Germinal center (tissue), 1 donor: ENCODE measurements around the gene ZKSCAN2.

Experiments
- DNase-seq: peaks from one replicate; pipeline ENCODE4 v3.0.0; 2012; ENCODE audit warnings: mixed read lengths, low spot score

The ZKSCAN2 gene

DNA sequence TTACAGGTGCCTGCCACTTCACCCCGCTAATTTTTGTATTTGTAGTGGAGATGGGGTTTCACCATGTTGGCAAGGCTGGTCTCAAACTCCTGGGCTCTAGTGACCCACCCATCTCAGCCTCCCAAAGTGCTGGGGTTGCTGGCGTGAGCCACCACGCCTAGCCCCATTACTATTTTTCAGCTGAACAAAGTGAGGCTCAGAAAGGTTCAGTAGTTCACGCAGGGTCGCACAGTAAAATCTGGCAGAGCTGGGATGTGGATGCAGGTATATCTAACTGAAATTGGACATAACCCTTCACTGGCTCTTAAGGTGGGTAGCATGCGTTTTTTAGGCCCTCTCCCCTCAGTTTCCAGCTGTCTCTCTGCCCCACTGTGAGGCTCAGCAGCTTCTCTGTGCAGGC, 33.7 kb downstream of the ZKSCAN2 start:
- DNase-seq: no peak

- no peak for DNase-seq
These were observed 34.7 kb downstream of the ZKSCAN2 start for GRCh38 chr16:25222959-25223358.

DNA sequence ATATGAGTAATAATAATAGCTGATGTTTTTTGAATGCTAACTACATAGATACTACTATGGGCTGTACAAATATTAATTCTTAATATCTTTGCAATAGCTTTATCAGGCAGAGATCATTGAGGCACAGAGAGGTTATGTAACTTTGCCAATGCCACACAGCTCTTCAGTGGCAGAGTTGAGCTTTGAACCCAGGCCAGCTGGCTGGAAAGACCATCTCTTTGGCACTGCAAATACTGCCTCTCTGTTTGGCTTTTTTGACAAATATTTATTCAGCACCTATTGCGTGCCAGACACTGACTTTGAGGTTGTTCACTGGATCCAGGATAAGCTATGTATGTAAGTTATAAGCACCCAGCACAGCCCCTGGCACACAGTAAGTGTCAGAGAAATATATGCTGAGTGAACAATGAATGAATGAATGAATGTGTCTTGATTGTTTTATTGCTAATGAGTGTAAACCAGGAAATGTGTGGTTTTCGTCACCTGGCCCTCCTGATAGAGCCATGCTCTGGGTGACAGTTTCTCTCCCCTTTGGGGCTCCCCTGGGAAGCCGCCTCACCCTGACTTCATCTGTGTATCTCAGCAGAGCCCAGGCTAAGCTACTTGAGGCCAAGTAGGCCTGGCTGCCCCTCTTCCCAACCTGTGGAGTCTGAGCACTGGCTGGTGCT, 38.4 kb downstream of the ZKSCAN2 start:
- DNase-seq: no peak

- DNase-seq: no peak
These were observed 39.7 kb downstream of the ZKSCAN2 start for GRCh38 chr16:25217921-25218320.

DNA sequence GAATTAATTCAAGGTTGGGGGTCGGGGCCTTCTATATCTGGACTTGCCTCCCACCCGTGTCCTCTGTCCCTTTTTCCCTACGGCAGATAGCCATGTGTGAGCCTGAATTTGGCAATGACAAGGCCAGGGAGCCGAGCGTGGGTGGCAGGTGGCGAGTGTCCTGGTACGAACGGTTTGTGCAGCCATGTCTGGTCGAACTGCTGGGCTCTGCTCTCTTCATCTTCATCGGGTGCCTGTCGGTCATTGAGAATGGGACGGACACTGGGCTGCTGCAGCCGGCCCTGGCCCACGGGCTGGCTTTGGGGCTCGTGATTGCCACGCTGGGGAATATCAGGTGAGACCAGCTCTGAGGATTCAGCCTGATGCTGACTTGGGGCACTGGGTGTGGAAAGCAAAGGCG, 40.5 kb downstream of the ZKSCAN2 start:
- no peak for DNase-seq

DNA sequence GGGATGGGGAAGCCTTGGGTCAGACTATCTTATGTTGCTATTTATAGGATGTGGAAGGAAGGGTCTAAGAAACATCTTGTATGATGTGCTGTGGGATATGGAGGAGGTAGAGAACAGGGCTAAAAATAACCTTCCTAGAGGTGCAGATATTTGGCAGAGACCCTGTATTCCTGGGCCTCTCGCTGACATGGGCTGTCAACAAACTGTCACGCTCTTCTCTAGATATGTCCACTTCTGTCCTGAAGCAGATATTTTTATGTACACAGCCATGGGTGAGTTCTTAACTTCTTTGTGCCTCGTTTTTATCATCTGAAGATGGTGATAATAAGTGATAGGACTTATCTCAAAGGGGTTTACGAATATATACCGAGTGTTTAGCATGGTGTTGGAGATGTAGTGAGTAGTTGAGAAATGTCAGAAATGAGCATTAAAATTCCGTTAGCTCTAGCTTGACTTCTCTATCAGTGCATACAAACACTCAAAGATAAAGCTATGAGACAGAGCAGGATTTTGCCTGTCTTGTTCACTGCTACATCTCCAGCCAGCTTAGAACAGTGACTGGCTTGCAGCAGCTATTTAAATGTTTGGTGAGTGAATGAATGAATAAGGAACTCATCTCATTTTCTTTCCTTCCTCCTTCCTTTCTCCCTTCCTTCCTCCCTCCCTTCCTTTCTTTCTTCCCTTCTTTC, 43.8 kb downstream of the ZKSCAN2 start:
- no peak for DNase-seq

GRCh38 chr16:25212636-25213035, 45.0 kb downstream of the ZKSCAN2 start:
- no peak for DNase-seq

DNA sequence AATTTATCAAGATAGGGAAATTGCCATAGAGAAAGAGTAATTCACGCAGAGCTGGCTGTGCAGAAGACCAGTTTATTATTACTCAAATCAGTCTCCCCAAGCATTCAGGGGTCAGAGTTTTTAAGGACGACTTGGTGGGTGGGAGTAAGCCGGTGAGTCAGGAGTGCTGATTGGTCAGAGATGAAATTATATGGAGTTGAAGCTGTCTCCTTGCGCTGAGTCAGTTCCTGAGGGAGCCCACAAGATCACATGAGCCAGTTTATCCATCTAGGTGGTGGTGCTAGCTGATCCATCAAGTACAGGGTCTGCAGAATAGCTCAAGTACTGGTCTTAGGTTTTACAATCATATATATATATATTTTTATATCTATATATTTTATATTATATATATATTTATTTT, 46.9 kb downstream of the ZKSCAN2 start:
- no peak for DNase-seq

- no peak for DNase-seq
These were observed 58.2 kb downstream of the ZKSCAN2 start for GRCh38 chr16:25199457-25199856.

- no peak for DNase-seq
These were observed 59.6 kb downstream of the ZKSCAN2 start for GRCh38 chr16:25198021-25198420.

DNA sequence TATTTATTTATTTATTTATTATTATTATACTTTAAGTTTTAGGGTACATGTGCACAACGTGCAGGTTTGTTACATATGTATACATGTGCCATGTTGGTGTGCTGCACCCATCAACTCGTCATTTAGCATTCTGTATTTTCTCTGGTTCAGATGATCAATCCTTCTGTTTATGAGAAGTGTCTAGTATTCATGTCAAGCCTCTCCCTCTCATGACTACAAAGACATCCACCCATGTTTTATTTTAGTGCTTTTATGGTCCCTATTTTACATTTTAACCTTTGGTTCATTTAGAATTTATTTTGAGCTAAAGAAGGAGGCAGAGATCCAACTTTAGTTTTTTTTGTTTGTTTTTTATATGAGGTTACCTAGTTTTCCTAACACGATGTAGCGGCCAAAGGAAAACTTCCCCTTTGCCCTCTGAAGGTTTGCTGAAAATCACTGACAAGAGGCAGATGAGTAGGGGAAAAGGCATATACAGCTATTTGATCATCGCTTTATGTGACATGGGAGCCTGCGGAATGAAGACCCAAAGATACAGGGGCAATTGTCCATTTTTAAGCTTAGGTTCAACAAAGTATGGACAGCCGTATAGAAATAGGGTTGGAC, 63.3 kb downstream of the ZKSCAN2 start:
- DNase-seq: no peak

DNA sequence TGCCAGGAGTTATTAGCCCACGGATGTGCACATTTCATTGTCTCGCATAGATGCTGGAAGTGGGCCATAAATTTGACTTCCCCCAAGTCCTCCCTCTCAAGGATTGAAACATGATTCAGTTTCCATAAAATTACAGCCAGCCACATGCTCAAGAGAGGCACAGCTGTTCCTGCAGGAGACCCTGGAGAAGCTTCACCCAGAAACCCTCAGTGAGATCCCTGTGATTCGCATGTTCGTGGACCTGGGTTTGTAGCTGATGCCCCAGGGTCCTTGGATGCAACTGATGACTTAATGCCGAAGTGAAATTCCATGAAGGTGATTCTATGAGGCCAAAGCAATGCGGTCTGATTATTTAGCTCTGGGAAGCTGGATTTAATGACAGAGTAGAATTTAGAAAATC, 65.5 kb downstream of the ZKSCAN2 start:
- no peak for DNase-seq

DNA sequence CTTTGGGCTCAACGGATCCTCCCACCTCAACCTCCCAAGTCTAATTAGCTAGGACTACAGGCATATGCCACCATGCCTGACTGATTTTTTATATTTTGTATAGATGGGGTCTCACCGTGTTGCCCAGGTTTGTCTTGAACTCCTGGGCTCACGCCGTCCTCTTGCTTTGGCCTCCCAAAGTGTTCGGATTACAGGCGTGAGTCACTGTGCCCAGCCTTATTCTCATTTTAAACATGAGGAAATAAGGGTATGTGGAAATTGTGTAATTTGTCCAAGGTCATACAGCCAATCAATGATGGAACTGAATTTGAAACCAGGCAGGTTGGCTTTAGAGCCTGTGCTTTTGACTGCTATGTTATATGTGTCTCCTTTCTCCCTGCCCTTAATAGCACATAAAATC, 68.3 kb downstream of the ZKSCAN2 start:
- no peak for DNase-seq

DNA sequence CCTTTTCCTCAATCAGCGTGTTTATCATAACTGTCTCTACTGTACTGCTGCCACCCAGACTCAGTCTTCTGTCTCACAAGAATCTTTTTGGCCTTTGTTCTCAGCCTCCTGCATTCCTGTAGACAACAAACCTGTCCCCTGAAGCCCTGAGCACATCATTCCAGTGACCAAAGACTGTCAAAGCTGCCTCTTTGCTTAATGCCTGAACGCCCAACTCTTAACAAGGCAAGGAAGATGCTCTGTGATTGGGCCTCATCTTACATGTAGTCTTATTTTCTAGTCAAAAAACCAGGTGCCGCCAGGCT, 70.2 kb downstream of the ZKSCAN2 start:
- no peak for DNase-seq
